WTC11 (cell line): Measurements from ENCODE around the gene MANBA.

Source experiments
- ETV6 ChIP-seq: sonication (generic); formaldehyde crosslinking; IDR thresholded peaks from 2 replicates; pipeline ENCODE4 v1.8.1; 2022; ENCODE audit warnings: mild to moderate bottlenecking, missing genetic modification reagents
- FOXJ3 ChIP-seq: sonication (generic); formaldehyde crosslinking; IDR thresholded peaks from 2 replicates; pipeline ENCODE4 v1.9.0; 2021; ENCODE audit warnings: missing genetic modification reagents, mild to moderate bottlenecking, borderline replicate concordance
- JUN ChIP-seq: sonication (generic); formaldehyde crosslinking; IDR thresholded peaks from 2 replicates; pipeline ENCODE4 v1.8.0; 2023; ENCODE audit warnings: mild to moderate bottlenecking, missing genetic modification reagents
- TCF7 ChIP-seq: sonication (generic); formaldehyde crosslinking; IDR thresholded peaks from 2 replicates; pipeline ENCODE4 v1.8.0; 2022; ENCODE audit warnings: mild to moderate bottlenecking, low read depth, missing genetic modification reagents, moderate library complexity
- TF ChIP-seq, protein P1 (sequence below): sonication (generic); formaldehyde crosslinking; IDR thresholded peaks from 2 replicates; pipeline ENCODE4 v1.8.0; 2022; ENCODE audit warnings: mild to moderate bottlenecking, missing genetic modification reagents
- TF ChIP-seq, protein P2 (sequence below): fragments of 200-600 bp; IDR thresholded peaks from 2 replicates; pipeline ENCODE4 v1.8.0; 2022; ENCODE audit warnings: antibody characterized with exemption
- TF ChIP-seq, protein P3 (sequence below): sonication (generic); formaldehyde crosslinking; IDR thresholded peaks from 2 replicates; pipeline ENCODE4 v1.8.1; 2023; ENCODE audit warnings: mild to moderate bottlenecking, missing genetic modification reagents, moderate library complexity
- TF ChIP-seq, protein P4 (sequence below): sonication (generic); formaldehyde crosslinking; IDR thresholded peaks from 2 replicates; pipeline ENCODE4 v1.8.0; 2023; ENCODE audit warnings: mild to moderate bottlenecking, missing genetic modification reagents
- TF ChIP-seq, protein P5 (sequence below): sonication (generic); formaldehyde crosslinking; conservative IDR thresholded peaks from 2 replicates; pipeline ENCODE4 v1.8.1; 2022; ENCODE audit warnings: mild to moderate bottlenecking, missing genetic modification reagents

DNA sequence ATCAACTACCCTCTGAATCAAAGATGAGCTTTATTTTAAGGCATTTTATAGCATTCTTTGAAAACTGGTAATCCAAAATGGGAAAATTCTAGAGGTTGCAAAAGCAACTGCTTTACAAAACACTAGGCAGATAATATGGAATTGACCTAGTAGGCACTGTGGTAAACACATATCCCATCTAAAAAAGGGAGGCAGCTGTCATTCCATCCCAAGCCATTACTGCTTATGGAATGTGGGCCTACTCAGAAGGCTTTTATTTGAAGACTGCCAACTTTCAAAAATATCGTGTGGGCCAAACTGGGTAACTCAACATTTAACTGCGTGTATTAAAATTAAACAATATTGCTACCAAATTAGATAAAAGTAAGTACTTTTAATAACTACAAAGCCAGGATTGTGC lies 47.2 kb upstream of the MANBA start:
- TF ChIP-seq ETV6 (no peak), JUN (CRISPR knock-in tag) (no peak), TCF7 (CRISPR knock-in tag) (no peak), FOXJ3 (CRISPR knock-in tag) (no peak)
- TF ChIP-seq, protein P1, sequence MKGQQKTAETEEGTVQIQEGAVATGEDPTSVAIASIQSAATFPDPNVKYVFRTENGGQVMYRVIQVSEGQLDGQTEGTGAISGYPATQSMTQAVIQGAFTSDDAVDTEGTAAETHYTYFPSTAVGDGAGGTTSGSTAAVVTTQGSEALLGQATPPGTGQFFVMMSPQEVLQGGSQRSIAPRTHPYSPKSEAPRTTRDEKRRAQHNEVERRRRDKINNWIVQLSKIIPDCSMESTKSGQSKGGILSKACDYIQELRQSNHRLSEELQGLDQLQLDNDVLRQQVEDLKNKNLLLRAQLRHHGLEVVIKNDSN (CRISPR knock-in tag): no peak
- TF ChIP-seq, protein P2, sequence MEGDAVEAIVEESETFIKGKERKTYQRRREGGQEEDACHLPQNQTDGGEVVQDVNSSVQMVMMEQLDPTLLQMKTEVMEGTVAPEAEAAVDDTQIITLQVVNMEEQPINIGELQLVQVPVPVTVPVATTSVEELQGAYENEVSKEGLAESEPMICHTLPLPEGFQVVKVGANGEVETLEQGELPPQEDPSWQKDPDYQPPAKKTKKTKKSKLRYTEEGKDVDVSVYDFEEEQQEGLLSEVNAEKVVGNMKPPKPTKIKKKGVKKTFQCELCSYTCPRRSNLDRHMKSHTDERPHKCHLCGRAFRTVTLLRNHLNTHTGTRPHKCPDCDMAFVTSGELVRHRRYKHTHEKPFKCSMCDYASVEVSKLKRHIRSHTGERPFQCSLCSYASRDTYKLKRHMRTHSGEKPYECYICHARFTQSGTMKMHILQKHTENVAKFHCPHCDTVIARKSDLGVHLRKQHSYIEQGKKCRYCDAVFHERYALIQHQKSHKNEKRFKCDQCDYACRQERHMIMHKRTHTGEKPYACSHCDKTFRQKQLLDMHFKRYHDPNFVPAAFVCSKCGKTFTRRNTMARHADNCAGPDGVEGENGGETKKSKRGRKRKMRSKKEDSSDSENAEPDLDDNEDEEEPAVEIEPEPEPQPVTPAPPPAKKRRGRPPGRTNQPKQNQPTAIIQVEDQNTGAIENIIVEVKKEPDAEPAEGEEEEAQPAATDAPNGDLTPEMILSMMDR: no peak
- TF ChIP-seq, protein P3, sequence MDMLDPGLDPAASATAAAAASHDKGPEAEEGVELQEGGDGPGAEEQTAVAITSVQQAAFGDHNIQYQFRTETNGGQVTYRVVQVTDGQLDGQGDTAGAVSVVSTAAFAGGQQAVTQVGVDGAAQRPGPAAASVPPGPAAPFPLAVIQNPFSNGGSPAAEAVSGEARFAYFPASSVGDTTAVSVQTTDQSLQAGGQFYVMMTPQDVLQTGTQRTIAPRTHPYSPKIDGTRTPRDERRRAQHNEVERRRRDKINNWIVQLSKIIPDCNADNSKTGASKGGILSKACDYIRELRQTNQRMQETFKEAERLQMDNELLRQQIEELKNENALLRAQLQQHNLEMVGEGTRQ: no peak
- TF ChIP-seq, protein P4, sequence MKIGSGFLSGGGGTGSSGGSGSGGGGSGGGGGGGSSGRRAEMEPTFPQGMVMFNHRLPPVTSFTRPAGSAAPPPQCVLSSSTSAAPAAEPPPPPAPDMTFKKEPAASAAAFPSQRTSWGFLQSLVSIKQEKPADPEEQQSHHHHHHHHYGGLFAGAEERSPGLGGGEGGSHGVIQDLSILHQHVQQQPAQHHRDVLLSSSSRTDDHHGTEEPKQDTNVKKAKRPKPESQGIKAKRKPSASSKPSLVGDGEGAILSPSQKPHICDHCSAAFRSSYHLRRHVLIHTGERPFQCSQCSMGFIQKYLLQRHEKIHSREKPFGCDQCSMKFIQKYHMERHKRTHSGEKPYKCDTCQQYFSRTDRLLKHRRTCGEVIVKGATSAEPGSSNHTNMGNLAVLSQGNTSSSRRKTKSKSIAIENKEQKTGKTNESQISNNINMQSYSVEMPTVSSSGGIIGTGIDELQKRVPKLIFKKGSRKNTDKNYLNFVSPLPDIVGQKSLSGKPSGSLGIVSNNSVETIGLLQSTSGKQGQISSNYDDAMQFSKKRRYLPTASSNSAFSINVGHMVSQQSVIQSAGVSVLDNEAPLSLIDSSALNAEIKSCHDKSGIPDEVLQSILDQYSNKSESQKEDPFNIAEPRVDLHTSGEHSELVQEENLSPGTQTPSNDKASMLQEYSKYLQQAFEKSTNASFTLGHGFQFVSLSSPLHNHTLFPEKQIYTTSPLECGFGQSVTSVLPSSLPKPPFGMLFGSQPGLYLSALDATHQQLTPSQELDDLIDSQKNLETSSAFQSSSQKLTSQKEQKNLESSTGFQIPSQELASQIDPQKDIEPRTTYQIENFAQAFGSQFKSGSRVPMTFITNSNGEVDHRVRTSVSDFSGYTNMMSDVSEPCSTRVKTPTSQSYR (CRISPR knock-in tag): no peak
- TF ChIP-seq, protein P5, sequence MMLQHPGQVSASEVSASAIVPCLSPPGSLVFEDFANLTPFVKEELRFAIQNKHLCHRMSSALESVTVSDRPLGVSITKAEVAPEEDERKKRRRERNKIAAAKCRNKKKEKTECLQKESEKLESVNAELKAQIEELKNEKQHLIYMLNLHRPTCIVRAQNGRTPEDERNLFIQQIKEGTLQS (CRISPR knock-in tag): no peak
